Left lung (tissue), 10 donors: ENCODE data around the gene FGF3. TPM values are rescaled to one million over a fixed set of nuclear protein-coding genes. Genes with fewer than 3 reads are reported as not detected.

Source experiments
- ATAC-seq: fragments of 200-7000 bp; cut with Tn5 transposase; one replicate; pipeline ENCODE4 v1.9.1; 2020; ENCODE audit warnings: moderate library complexity
- DNase-seq, 4 donors: peaks; one replicate each; pipeline ENCODE4 v3.0.0-alpha.2; 2013 to 2020
- H3K27ac ChIP-seq, 2 donors: fragments of 200-600 bp; sonication (generic) in 1 of 2; one replicate each; pipeline versions ENCODE4 v1.5.0 to v1.8.0; 2020 to 2021
- H3K27me3 ChIP-seq, 2 donors: fragments of 200-600 bp; sonication (generic) in 1 of 2; one replicate each; pipeline versions ENCODE4 v1.5.0 to v1.8.0; 2020 to 2021
- H3K36me3 ChIP-seq, 2 donors: fragments of 200-600 bp; sonication (generic) in 1 of 2; one replicate each; pipeline versions ENCODE4 v1.5.0 to v1.8.0; 2020 to 2021
- H3K4me1 ChIP-seq, 2 donors: fragments of 200-600 bp; one replicate each; pipeline ENCODE4 v1.8.0; 2021
- H3K4me3 ChIP-seq, 2 donors: fragments of 200-600 bp; sonication (generic) in 1 of 2; one replicate each; pipeline versions ENCODE4 v1.5.0 to v1.8.0; 2020 to 2021; ENCODE audit warnings: mild to moderate bottlenecking in 1 of 2
- H3K9me3 ChIP-seq, 2 donors: fragments of 200-600 bp; sonication (generic) in 1 of 2; one replicate each; pipeline versions ENCODE4 v1.5.0 to v1.8.0; 2020 to 2021
- intact Hi-C, 2 donors: fragments of 100-400 bp; cut with DNase I; formaldehyde crosslinking; loops; one replicate each; pipeline versions ENCODE4 v1.11.2 to v1.14.2; 2022
- polyA plus RNA-seq, 6 donors: library from polyadenylated mRNA; unstranded; fragments of 120-200 nt; gene quantifications; one replicate each; pipeline ENCODE4 v1.2.1, GENCODE V29; 2013; ENCODE audit not compliant: insufficient read length in 6 of 6
- total RNA-seq, 2 donors: library from RNA; stranded (reverse); fragmentation: NEBNext Ultra II Directional; extraction: Animal tissue kit (Norgen Biotek cat#: 25700); gene quantifications; one replicate each; pipeline ENCODE4 v1.2.1, GENCODE V29; 2021
- TF ChIP-seq, protein P1 (sequence below), 2 donors: fragments of 200-600 bp; sonication (generic) in 1 of 2; IDR thresholded peaks; one replicate each; pipeline versions ENCODE4 v1.5.0 to v1.8.0; 2021; ENCODE audit warnings: antibody characterized with exemption in 2 of 2
- donor health status: DM: no; HTN: yes; CAD: no.
- donor health status: DM: no; HTN: no; CAD: no.

FGF3 gene
- total and polyA plus RNA-seq, 8 donors = not detected

DNA sequence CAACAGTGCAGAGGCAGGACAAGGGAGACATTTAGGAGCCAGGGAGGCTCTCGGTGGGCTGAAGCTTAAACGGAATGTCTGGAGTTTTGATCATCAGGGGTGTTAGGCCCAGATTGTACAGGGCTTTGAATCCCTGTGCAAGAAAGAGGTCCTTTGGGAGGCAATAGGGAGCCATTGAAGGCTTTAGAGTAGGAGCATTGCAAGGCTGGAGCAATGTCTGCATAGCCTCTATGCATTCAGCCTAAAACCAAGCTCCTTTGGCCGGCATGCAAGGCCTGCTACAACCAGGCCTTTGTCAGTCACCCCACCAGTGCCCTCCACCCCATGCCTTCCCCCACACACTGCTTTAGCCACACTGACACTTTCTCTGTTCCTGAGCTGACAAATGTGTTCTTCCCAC is 47.4 kb upstream of the FGF3 start:
- intact Hi-C loops = no loop called here
- TF ChIP-seq, protein P1, sequence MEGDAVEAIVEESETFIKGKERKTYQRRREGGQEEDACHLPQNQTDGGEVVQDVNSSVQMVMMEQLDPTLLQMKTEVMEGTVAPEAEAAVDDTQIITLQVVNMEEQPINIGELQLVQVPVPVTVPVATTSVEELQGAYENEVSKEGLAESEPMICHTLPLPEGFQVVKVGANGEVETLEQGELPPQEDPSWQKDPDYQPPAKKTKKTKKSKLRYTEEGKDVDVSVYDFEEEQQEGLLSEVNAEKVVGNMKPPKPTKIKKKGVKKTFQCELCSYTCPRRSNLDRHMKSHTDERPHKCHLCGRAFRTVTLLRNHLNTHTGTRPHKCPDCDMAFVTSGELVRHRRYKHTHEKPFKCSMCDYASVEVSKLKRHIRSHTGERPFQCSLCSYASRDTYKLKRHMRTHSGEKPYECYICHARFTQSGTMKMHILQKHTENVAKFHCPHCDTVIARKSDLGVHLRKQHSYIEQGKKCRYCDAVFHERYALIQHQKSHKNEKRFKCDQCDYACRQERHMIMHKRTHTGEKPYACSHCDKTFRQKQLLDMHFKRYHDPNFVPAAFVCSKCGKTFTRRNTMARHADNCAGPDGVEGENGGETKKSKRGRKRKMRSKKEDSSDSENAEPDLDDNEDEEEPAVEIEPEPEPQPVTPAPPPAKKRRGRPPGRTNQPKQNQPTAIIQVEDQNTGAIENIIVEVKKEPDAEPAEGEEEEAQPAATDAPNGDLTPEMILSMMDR (IDR thresholded peaks at IDR 0.05) = no peak
- H3K27me3 ChIP-seq = peaks cover 0 to 72% of the 10 kb centered on the region in 2 donors

DNA sequence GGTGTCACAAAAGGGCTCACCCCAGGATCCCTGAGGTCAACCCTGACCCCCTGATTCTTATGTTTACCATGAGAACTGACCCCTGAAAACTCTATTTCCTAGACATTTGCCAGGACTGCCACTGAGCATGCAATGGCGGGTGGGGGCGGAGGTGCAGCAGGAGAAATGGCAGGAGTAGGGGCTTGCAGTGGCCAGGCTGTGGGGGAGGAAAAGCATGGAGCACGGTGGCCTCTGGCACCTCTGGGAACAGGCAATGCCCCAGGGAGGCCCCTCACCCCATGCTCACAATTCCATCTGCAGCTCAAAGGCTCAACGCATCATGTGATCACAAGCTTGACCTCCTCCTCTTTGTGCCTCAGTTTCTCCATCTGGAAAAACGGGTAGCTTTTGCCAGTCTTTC is 46.5 kb upstream of the FGF3 start:
- Histone ChIP-seq H3K36me3 (no peaks in the 10 kb centered on the region), H3K9me3 (no peaks in the 10 kb centered on the region), H3K4me1 (no peaks in the 10 kb centered on the region), H3K27me3 (peaks cover 0 to 81% of the 10 kb centered on the region in 2 donors), H3K4me3 (no peak overlapping the region), H3K27ac (no peak overlapping the region)
- DNase-seq = peak in 1 of 4 donors; percentile 13
- intact Hi-C loops = no loop called here
- TF ChIP-seq, protein P1 (IDR thresholded peaks at IDR 0.05) = no peak
- ATAC-seq = no peak

More for the DNA sequence above, 47.4 kb upstream of the FGF3 start:
- H3K9me3 ChIP-seq = no peaks in the 10 kb centered on the region
- H3K4me1 ChIP-seq = no peaks in the 10 kb centered on the region
- H3K36me3 ChIP-seq = no peaks in the 10 kb centered on the region
- no peak for ATAC-seq
- no peak overlapping the region for H3K4me3 ChIP-seq
- H3K27ac ChIP-seq = no peak overlapping the region
- no peak for DNase-seq

DNA sequence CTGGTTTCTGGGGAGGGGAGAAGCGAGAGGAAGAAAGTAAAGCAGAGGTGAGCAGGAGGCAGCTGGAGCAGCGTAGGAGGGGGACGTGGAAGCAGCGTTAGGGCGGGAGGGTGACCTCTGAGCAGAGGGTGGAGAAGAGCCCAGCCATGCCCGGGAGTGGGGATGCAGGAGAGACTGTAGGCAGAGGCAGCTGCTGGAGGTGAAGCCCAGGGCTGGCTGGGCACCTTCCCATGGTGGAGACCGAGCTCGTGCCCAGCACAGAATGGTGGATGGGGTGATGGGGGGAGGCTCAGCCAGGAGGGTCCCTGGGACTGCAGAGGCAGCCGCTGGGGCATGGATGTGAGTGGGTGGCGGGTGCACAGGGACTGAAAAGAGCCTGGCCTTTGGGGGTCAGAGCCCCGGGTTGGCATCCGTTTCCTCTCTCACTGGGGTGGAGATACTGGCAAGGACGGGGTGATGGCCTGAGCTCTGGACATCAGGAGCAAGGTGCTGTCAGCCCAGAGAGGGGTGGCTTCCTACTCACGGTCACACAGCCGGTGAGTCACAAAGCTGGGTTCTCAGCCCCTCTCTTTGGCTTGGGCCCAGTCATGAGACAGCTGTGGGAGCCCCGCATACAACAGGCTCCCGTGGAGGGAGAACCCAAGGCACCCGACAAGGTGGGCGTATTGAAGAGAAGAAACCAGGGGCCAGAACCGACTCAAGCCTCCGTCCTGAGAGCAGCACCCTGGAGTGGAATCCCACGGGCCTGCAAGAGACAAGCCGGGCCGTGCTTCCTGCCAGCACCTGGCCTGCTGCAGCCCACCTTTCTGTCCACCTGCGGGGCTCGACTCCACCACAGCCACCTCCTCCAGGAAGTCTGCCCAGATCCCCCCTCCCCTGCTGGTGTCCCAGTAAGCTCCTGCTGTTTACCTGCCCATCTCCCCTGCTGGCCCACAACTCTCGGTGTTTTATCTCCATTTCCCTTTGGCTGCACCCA is 45.8 kb upstream of the FGF3 start:
- Histone ChIP-seq H3K27ac (no peak overlapping the region), H3K27me3 (peaks cover 0 to 88% of the 10 kb centered on the region in 2 donors), H3K4me1 (no peaks in the 10 kb centered on the region), H3K36me3 (no peaks in the 10 kb centered on the region), H3K9me3 (no peaks in the 10 kb centered on the region), H3K4me3 (no peak overlapping the region)
- ATAC-seq (no peak), DNase-seq (peak in 1 of 4 donors; percentile 25)
- intact Hi-C loops = no loop called here
- TF ChIP-seq, protein P1 (IDR thresholded peaks at IDR 0.05) = no peak

DNA sequence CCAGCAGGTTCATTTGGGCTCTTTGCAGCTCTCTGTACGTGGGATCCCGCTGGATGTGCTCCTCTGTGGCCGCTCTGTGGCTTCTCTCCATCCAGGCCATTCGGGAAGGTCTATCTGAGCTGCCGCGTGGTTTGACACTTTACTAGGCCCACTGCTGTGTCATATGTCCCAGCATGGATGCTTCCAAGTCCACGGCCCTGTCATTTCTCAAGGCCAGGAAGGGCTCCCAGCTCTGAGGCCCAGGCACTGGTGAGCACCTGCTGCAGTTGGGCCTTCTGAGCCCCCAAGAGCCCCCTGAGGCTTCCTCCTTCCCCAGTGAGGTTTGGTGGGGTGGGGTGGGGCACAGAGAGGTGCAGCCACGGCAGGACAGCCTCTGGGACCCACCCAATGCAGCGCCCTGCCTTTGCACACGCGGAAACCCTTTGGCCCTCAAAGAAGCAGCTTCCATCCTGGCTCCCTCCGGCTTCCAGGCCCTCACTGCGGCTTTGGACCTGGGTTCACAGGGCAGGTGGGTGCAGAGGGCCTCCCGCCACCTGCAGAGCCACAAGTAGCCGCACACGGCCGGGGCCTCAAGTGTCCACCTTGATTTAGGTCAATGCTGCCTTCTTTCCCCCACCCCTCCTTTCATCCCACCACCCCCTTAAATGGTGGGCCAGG is 44.5 kb upstream of the FGF3 start:
- Histone ChIP-seq H3K27me3 (peaks cover 0 to 84% of the 10 kb centered on the region in 2 donors), H3K36me3 (no peaks in the 10 kb centered on the region), H3K27ac (no peak overlapping the region), H3K4me3 (no peak overlapping the region), H3K4me1 (no peaks in the 10 kb centered on the region), H3K9me3 (no peaks in the 10 kb centered on the region)
- ATAC-seq = no peak
- DNase-seq = peak in 1 of 4 donors; percentile 19
- TF ChIP-seq, protein P1 (IDR thresholded peaks at IDR 0.05) = no peak
- intact Hi-C loops = no loop called here
